Hematopoietic multipotent progenitor cell treated with erythropoietin and hydrocortisone succinate and interleukin-3 and kit ligand, for 6 days (in vitro differentiated cells): ENCODE results near the gene CNTNAP2.

ENCODE experiments used
- DNase-seq: peaks from one replicate; pipeline ENCODE4 v3.0.0-alpha.2; 2015

The CNTNAP2 gene

GRCh38 chr7:147428075-147428474 lies 1311.5 kb downstream of the CNTNAP2 start:
- no peak for DNase-seq

GRCh38 chr7:147429961-147430360 lies 1313.4 kb downstream of the CNTNAP2 start:
- DNase-seq: no peak

GRCh38 chr7:147432079-147432478 lies 1315.5 kb downstream of the CNTNAP2 start:
- DNase-seq: peak; percentile 4

GRCh38 chr7:147432576-147432975 lies 1316.0 kb downstream of the CNTNAP2 start:
- no peak for DNase-seq

GRCh38 chr7:147436718-147437117 lies 1320.1 kb downstream of the CNTNAP2 start:
- DNase-seq: no peak

- DNase-seq: no peak
Measured at GRCh38 chr7:147438216-147438615, 1321.6 kb downstream of the CNTNAP2 start.

GRCh38 chr7:147443942-147444341 lies 1327.3 kb downstream of the CNTNAP2 start:
- DNase-seq: no peak

- no peak for DNase-seq
Measured at GRCh38 chr7:147452816-147453215, 1336.2 kb downstream of the CNTNAP2 start.

- DNase-seq: no peak
Measured at GRCh38 chr7:147465223-147465622, 1348.6 kb downstream of the CNTNAP2 start.

- DNase-seq: no peak
Measured at GRCh38 chr7:147472556-147472955, 1356.0 kb downstream of the CNTNAP2 start.

GRCh38 chr7:147474862-147475261 lies 1358.3 kb downstream of the CNTNAP2 start:
- no peak for DNase-seq

- DNase-seq: no peak
Measured at GRCh38 chr7:147477526-147477925, 1360.9 kb downstream of the CNTNAP2 start.

GRCh38 chr7:147478796-147479195 lies 1362.2 kb downstream of the CNTNAP2 start:
- no peak for DNase-seq

GRCh38 chr7:147483634-147484292 lies 1367.2 kb downstream of the CNTNAP2 start:
- DNase-seq: no peak

GRCh38 chr7:147485660-147486210 lies 1369.1 kb downstream of the CNTNAP2 start:
- DNase-seq: no peak

- DNase-seq: no peak
Measured at GRCh38 chr7:147492606-147493005, 1376.0 kb downstream of the CNTNAP2 start.

- no peak for DNase-seq
Measured at GRCh38 chr7:147496209-147496608, 1379.6 kb downstream of the CNTNAP2 start.

GRCh38 chr7:147497246-147497645 lies 1380.6 kb downstream of the CNTNAP2 start:
- no peak for DNase-seq

- no peak for DNase-seq
Measured at GRCh38 chr7:147498081-147498480, 1381.5 kb downstream of the CNTNAP2 start.

- no peak for DNase-seq
Measured at GRCh38 chr7:147509035-147509501, 1392.5 kb downstream of the CNTNAP2 start.

- DNase-seq: no peak
Measured at GRCh38 chr7:147509541-147510200, 1393.1 kb downstream of the CNTNAP2 start.

- no peak for DNase-seq
Measured at GRCh38 chr7:147510201-147510542, 1393.6 kb downstream of the CNTNAP2 start.

GRCh38 chr7:147510923-147511322 lies 1394.3 kb downstream of the CNTNAP2 start:
- DNase-seq: no peak

- DNase-seq: no peak
Measured at GRCh38 chr7:147513451-147513850, 1396.8 kb downstream of the CNTNAP2 start.
